ENCODE measurements around the gene C17orf107. TPM values are rescaled to one million over a fixed set of nuclear protein-coding genes. Genes with fewer than 3 reads are reported as not detected.
A peak's percentile ranks its signal among the peaks of the same experiment; 100 is the strongest.

The C17orf107 gene
- total and polyA plus RNA-seq, 2 of the 13 experiments (the other 11 are each of a cell fraction or from before 2014, with no cell fraction given) = 0.20 to 0.59 TPM

DNA sequence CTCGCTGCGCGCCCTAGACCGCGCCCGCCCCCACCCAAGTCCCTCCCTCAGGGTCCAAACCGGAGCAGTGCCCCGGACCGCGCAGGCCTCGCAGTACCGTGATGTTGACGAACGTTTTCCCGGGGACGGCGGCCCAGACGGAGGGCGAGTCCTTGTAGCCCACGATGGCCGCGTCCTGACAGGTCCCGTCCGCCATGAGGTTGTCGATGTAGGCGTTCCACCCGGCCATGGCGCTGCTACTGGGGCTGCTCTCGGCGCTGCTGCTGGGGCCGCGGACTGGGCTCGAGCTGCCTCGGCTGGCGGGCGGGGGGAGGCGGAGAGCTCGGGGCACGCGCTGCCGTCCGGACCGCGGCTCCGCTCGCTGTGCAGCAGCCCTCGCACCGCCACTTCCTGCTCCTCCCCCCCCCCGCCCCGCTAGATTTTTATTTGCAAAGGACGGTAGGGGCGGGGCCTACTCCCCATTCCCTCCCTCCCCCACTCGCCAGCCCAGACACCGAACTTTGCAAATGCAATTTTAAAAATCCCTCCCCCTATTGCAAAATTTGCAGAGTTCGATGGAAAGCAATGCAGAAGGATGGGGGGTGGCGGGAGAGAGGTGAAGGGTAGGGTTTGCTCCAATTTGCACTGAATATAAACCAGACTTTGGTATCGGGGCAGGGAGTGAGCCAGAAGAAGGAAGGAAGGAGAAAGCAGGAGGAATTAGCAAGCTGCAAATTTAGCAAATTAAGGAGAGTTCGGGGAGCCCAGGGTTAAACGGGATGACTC is 49.0 kb downstream of the C17orf107 start, which contains the start of gene PFN1 (continued):
- TF ChIP-seq, protein P1, sequence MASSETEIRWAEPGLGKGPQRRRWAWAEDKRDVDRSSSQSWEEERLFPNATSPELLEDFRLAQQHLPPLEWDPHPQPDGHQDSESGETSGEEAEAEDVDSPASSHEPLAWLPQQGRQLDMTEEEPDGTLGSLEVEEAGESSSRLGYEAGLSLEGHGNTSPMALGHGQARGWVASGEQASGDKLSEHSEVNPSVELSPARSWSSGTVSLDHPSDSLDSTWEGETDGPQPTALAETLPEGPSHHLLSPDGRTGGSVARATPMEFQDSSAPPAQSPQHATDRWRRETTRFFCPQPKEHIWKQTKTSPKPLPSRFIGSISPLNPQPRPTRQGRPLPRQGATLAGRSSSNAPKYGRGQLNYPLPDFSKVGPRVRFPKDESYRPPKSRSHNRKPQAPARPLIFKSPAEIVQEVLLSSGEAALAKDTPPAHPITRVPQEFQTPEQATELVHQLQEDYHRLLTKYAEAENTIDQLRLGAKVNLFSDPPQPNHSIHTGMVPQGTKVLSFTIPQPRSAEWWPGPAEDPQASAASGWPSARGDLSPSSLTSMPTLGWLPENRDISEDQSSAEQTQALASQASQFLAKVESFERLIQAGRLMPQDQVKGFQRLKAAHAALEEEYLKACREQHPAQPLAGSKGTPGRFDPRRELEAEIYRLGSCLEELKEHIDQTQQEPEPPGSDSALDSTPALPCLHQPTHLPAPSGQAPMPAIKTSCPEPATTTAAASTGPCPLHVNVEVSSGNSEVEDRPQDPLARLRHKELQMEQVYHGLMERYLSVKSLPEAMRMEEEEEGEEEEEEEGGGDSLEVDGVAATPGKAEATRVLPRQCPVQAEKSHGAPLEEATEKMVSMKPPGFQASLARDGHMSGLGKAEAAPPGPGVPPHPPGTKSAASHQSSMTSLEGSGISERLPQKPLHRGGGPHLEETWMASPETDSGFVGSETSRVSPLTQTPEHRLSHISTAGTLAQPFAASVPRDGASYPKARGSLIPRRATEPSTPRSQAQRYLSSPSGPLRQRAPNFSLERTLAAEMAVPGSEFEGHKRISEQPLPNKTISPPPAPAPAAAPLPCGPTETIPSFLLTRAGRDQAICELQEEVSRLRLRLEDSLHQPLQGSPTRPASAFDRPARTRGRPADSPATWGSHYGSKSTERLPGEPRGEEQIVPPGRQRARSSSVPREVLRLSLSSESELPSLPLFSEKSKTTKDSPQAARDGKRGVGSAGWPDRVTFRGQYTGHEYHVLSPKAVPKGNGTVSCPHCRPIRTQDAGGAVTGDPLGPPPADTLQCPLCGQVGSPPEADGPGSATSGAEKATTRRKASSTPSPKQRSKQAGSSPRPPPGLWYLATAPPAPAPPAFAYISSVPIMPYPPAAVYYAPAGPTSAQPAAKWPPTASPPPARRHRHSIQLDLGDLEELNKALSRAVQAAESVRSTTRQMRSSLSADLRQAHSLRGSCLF (CRISPR knock-in tag; IDR thresholded peaks at IDR 0.05; ENCODE audit: borderline replicate concordance) = no peak
- TF ChIP-seq MYC (CRISPR knock-in tag; IDR thresholded peaks at IDR 0.05; ENCODE audit: borderline replicate concordance) = peak; percentile 57; the same call in 1 of the 2 replicates
- no peak for TF ChIP-seq SNAI1 (CRISPR knock-in tag; IDR thresholded peaks at IDR 0.05; ENCODE audit: borderline replicate concordance)
- TF ChIP-seq FOXO1 (CRISPR knock-in tag; IDR thresholded peaks at IDR 0.05) = peak; percentile 43; the same call in 1 of the 2 replicates
- no peak for TF ChIP-seq SRSF4 (IDR thresholded peaks at IDR 0.05; ENCODE audit: low read depth, low read length, poor library complexity, severe bottlenecking)
- peak; percentile 56; the same call in 1 of the 2 replicates for TF ChIP-seq TBX2 (CRISPR knock-in tag; IDR thresholded peaks at IDR 0.05; ENCODE audit: borderline replicate concordance)
- no peak; the same call in 1 of the 2 replicates for TF ChIP-seq NR2F2 (IDR thresholded peaks at IDR 0.05; ENCODE audit: borderline replicate concordance, low read depth)
- no peak for TF ChIP-seq ZMAT3 (CRISPR knock-in tag; conservative IDR thresholded peaks at IDR 0.05)
- no peak for TF ChIP-seq ZNF101 (CRISPR knock-in tag; IDR thresholded peaks at IDR 0.05; ENCODE audit: borderline replicate concordance, low read depth)
- TF ChIP-seq ZNF691 (CRISPR knock-in tag; IDR thresholded peaks at IDR 0.05; ENCODE audit: borderline replicate concordance, low read depth) = 0 out of 2 replicates have a peak, but pooled peaks have one; percentile 45
- TF ChIP-seq GFI1 (CRISPR knock-in tag; IDR thresholded peaks at IDR 0.05; ENCODE audit: borderline replicate concordance) = 0 out of 2 replicates have a peak, but pooled peaks have one; percentile 17
- no peak for TF ChIP-seq TCF12 (IDR thresholded peaks at IDR 0.05)
- TF ChIP-seq TCF12 (CRISPR knock-in tag; IDR thresholded peaks at IDR 0.05) = no peak
- no peak for TF ChIP-seq ZNF629 (CRISPR knock-in tag; conservative IDR thresholded peaks at IDR 0.05)
- 0 out of 2 replicates have a peak, but pooled peaks have one; percentile 7 for TF ChIP-seq ZZZ3 (CRISPR knock-in tag; IDR thresholded peaks at IDR 0.05; ENCODE audit: borderline replicate concordance)
- TF ChIP-seq ZMYM2 (CRISPR knock-in tag; IDR thresholded peaks at IDR 0.05) = no peak
- TF ChIP-seq ZNF121 (CRISPR knock-in tag; IDR thresholded peaks at IDR 0.05) = no peak
- no peak for TF ChIP-seq ZNF382 (CRISPR knock-in tag; IDR thresholded peaks at IDR 0.05; ENCODE audit: borderline replicate concordance)
- TF ChIP-seq, protein P2, sequence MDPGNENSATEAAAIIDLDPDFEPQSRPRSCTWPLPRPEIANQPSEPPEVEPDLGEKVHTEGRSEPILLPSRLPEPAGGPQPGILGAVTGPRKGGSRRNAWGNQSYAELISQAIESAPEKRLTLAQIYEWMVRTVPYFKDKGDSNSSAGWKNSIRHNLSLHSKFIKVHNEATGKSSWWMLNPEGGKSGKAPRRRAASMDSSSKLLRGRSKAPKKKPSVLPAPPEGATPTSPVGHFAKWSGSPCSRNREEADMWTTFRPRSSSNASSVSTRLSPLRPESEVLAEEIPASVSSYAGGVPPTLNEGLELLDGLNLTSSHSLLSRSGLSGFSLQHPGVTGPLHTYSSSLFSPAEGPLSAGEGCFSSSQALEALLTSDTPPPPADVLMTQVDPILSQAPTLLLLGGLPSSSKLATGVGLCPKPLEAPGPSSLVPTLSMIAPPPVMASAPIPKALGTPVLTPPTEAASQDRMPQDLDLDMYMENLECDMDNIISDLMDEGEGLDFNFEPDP (CRISPR knock-in tag; conservative IDR thresholded peaks at IDR 0.05) = no peak
- TF ChIP-seq ZBTB20 (CRISPR knock-in tag; IDR thresholded peaks at IDR 0.05; ENCODE audit: borderline replicate concordance, low read depth) = no peak
- TF ChIP-seq TCF7 (IDR thresholded peaks at IDR 0.05; ENCODE audit: low read depth) = no peak
- TF ChIP-seq NFKB2 (CRISPR knock-in tag; IDR thresholded peaks at IDR 0.05; ENCODE audit: borderline replicate concordance) = peak; percentile 79

All from HepG2 (cell line).